GM19328 (cell line): ENCODE data around the gene CNTN1.
"Not testable (repeated sequence)": the region's sequence is repeated elsewhere in the genome, so short reads cannot be mapped to it uniquely, and the experiment has no call there.

Experiments
- ATAC-seq: cut with Tn5 transposase; IDR thresholded peaks from one replicate; pipeline ENCODE4 v1.9.1; 2021; ENCODE audit warnings: mild to moderate bottlenecking, moderate library complexity; ENCODE audit not compliant: unreplicated experiment

Gene CNTN1

GRCh38 chr12:41023836-41024235, 331.6 kb downstream of the CNTN1 start:
- ATAC-seq: no peak

GRCh38 chr12:41026151-41026550, 333.9 kb downstream of the CNTN1 start:
- ATAC-seq: no peak

GRCh38 chr12:41032386-41032785, 340.1 kb downstream of the CNTN1 start:
- no peak for ATAC-seq

- ATAC-seq: no peak
These were observed 342.4 kb downstream of the CNTN1 start for GRCh38 chr12:41034686-41035085.

GRCh38 chr12:41039461-41039860, 347.2 kb downstream of the CNTN1 start:
- ATAC-seq: no peak

GRCh38 chr12:41045509-41045908, 353.3 kb downstream of the CNTN1 start:
- ATAC-seq: no peak

GRCh38 chr12:41049033-41049432, 356.8 kb downstream of the CNTN1 start:
- ATAC-seq: no peak

- no peak for ATAC-seq
These were observed 359.7 kb downstream of the CNTN1 start for GRCh38 chr12:41051954-41052353.

- no peak for ATAC-seq
These were observed 360.2 kb downstream of the CNTN1 start for GRCh38 chr12:41052441-41052840.

GRCh38 chr12:41053046-41053445, 360.8 kb downstream of the CNTN1 start:
- ATAC-seq: no peak

- no peak for ATAC-seq
These were observed 363.8 kb downstream of the CNTN1 start for GRCh38 chr12:41055875-41056577.

- no peak for ATAC-seq
These were observed 366.0 kb downstream of the CNTN1 start for GRCh38 chr12:41058266-41058665.

GRCh38 chr12:41061192-41061591, 369.0 kb downstream of the CNTN1 start:
- no peak for ATAC-seq

GRCh38 chr12:41064411-41064810, 372.2 kb downstream of the CNTN1 start:
- no peak for ATAC-seq

GRCh38 chr12:41067941-41068645, 375.9 kb downstream of the CNTN1 start:
- ATAC-seq: no peak

GRCh38 chr12:41073633-41074472, 381.6 kb downstream of the CNTN1 start:
- no peak for ATAC-seq

- no peak for ATAC-seq
These were observed 382.2 kb downstream of the CNTN1 start for GRCh38 chr12:41074473-41074769.

GRCh38 chr12:41076114-41076513, 383.9 kb downstream of the CNTN1 start:
- no peak for ATAC-seq

GRCh38 chr12:41081241-41081640, 389.0 kb downstream of the CNTN1 start:
- not testable (repeated sequence) for ATAC-seq

GRCh38 chr12:41089438-41089837, 397.2 kb downstream of the CNTN1 start:
- ATAC-seq: no peak

- ATAC-seq: no peak
These were observed 399.9 kb downstream of the CNTN1 start for GRCh38 chr12:41092115-41092514.

- no peak for ATAC-seq
These were observed 404.6 kb downstream of the CNTN1 start for GRCh38 chr12:41096797-41097196.
